ENCODE measurements around the gene CARHSP1.
"Not testable (repeated sequence)": the region's sequence is repeated elsewhere in the genome, so short reads cannot be mapped to it uniquely, and the experiment has no call there.

The CARHSP1 gene

DNA sequence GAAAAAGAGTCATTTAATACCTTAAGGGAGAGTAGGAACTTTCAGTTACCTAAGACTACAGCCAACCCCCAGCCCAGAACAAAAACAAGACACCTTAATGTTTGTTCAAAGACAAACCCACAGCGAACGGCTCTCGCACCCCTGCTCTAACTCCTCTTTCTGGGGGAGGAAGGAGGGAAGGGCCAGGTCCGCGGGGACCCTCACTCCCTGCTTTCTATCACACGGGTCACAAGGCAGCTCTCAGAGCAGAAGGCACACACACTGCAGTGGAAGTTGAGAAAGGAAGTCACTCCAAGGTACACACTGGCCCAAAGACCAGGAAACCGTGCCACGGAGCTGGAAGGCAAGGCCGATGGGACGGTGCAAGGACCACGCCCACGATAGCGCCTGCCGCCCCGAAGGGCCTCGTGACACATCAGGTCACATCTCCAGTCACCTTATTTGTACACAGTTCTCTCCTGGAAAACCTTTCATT lies 23.3 kb upstream of the CARHSP1 start:
- no peak for DNase-seq

DNA sequence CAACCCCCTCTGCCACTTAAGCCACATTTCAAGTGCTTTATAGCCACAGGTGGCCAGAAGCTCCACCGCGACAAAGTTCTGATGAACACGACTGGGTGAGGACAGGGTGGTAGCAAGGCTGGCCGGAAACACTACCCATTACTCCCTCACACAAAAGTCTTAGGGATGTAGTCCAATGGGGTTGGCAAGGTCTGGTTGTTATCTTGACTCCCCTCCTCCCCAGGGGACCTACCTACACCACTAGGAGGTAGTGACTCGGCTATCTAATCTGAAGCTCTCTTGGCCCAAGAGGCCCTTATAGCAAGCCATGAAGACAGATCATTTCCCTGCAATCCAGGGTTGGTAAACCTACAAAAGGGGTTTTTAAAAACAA lies 21.7 kb upstream of the CARHSP1 start:
- DNase-seq: no peak

DNA sequence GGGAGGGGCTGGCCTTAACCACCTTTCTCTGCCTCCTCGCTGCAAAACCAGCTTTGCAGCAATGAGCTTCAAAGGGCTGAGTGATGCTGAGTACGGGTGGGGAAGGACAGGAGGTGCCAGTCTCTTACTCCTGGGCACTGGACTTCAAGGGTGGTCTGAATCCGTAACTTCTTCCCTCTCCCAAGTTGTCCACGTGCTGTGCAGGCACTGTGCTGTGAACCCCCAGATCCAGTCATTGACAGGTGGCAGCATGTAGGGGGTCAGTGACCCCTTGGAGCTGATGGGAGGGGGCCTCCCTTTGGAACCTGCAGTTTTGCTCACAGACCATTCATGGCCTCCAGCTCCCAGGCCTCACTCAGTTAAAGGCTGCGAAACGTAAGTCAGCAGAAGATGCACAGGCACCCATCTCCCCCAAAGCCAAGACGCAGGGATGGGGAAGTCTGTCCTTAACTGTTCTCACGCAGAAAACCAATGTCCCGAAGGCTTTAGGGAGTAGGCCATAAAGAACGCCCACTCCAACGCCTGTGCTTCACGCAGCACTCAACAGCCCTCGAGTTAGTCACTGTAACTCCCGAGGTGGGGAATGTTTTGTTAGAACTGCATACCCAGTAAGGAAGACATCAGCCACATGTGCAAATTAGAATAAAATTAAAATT lies 21.2 kb upstream of the CARHSP1 start:
- DNase-seq: no peak

DNA sequence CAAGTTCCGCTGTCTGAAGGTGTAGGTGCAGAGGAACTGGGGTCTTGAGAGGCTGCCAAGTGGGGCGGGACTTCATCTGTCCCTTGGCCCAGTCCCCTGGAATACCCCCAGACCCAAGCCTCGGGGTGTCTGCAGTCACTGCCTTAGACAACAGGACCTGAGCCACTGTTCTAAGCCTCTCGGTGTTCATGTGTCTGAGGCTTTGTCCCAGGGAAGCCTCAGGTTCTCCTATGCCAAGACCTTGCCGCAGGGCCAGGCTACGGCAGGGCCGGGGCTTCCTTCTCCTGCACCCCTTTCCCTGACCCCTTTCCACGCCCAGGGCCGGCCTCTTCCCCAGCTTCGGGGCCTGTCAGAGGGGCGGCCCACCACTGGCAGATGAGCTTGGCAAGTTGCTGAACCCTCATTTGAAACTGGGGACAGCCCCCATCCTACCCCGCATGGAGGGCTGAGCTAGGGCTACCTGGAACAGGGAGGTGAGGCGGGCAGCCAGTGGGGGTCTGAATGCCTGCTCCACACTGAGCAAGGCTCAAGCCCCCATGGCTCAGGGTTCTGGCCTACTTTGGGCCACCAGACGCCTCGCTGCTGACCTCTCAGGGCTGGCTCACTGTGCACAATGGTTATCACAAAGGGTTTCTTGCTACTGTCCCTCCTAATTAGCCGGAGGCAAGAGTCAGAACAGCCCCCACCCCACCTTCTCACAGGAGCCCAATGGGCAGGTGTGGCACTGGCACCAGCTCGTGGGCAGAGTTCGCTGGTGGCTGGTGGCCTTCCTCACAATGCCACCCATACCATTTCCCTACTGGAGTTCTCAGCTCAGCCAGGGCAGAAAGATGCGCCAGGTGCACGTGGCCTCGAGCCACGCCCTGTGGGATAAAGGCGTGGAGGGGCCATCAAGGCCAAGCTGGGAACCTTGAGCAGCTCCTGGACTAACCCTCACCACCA lies 20.4 kb upstream of the CARHSP1 start:
- DNase-seq: no peak

DNA sequence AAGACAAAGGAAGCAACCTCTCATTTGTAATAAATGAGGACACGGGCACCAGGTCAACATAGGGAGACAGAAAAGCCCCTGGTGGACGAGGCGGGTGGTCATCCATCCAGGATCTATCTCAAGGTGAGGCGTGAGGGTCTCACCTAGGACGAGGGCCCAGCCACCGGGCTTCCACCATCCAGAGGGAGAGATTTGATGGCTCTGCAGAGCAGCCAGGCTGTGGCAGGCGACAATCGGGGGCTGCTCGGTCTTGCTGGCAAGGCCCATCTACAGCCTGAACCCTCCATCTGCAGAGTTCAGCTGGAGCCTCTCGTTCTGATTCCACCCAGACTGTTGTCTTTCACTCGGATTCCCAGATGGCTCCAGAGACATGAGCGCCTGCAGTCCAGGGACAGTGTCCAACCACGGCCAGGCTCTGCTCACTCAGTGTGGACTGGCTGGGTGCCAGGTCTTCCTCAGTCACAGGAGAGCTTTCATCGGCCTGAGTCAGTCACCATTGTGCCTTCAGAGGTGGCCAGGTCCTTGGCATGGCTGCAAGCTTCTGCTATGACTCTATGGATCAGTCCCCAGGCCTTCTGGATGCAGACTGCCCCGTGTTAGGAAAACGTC lies 19.2 kb upstream of the CARHSP1 start:
- DNase-seq: no peak

DNA sequence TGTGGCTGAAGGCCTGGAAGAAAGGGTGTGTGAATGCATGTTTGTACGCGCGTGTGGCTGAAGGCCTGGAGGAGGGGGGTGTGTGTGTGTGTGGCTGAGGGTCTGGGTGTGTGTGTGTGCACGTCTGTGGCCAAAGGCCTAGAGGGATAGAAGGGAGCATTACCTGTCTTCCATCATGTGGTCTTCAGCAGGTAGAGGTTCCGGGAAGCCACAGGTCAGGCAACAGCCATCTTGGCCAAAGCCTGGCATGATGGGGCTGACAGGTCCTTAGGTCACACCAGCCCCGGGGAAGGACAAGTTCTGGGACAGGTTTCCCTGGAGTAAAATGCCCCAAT lies 18.6 kb upstream of the CARHSP1 start:
- no peak for DNase-seq

DNA sequence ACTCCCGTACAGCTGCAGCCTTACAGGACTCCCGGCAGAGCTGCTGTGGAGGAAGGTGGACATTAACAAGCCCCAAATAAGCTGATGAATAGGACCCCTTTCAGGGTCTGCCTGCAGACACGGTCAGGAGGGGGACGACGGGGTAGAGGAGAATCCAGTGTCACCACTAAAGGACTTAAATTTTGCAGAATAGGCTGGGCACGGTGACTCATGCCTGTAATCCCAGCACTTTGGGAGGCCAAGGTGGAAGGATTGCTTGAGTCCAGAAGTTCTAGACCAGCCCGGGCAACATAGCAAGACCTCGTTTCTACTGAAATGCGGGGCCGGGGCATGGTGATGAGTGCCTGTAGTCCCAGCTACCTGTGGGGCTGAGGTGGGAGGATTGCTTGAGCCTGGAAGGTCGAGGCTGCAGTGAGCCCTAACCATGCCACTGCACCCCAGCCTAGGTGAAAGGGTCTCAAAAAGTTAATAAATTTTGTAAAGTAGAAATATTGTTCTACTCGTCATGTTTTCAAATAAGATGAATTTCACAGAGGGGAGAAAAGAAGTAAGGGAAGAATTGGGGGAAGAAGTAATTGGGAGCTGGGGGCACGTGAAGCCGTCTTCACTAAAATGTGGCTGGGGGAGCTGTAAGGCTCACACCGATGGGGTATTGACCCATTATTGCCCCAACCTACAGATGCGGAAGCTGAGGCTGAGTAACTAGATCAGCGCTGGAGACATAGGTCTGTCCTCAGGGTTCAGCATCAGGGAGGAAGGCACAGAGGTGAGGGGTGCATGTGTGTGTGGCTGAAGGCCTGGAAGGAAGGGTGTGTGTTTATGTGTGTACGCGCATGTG lies 18.0 kb upstream of the CARHSP1 start:
- no peak for DNase-seq

DNA sequence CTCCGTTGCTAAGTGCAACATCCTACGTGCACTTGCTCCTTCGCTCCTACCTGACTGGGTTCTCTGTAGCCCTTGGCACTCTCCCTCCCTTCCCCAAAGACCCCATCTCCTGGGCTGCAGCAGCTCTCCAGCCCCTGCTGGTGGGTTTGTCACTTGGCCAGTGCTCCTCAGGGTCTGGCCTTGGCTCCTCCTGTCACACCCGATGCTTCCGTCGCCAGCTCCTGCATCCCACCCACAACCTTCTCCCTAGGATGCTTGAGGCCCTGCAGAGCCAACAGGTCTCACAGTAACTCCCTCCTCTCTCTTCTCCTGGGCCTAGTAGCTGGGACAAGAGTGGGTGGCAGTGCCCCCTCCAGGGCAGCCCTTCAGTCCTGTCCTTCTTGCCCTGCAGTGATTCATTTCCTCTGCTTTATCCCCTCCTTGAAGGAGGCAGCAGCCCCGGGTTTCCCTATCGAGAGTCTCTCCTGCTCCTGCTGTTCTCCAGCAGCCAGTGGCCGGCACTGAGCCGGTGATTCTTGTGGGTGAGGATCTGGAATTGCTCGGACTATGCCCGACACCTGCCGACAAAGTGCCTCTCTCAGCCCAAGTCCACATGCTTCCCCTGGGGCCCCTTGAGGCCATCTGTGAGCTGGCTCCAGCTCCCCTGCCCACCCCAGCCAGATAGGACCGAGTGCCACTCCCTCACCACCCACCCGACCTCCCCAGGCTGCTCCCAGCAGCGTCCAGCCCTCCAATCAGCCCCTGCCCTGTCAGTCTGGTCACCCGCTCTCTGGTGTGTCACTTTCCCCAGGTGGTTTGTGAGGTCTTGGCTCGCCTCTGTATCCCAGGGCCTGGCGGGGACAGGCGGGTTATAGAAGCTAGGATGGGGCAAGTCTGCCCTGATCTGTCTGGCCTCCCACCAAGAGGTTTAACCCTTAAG lies 17.1 kb upstream of the CARHSP1 start:
- DNase-seq: peak; percentile 64

DNA sequence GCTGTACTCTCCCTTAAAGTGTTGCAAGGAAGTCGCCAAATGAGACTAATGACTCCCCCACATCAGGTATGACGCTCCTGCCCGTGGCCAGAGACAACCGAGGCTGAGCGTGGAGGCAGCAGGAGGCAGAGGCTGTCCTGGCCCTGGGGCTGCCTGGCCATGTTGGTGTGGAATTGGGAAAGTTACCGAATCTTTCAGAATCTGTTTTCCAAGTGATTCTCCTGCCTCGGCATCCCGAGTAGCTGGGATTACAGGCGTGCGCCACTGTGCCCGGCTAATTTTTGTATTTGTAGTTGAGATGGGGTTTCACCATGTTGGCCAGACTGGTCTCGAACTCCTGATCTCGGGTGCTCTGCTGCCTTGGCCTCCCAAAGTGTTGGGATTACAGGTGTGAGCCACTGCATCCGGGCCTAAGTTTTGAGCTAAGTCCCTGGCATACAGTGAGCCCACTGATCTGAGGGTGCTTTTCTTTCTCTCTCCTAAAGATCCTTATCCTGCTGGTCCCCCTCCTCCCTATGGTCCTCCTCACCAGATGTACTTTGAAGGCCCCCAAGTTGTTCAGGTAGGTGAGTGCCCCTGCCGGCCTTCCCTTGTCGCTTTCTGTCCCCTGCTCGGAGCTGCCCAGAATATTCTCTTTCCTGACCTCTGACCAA lies 14.0 kb upstream of the CARHSP1 start:
- no peak for DNase-seq

DNA sequence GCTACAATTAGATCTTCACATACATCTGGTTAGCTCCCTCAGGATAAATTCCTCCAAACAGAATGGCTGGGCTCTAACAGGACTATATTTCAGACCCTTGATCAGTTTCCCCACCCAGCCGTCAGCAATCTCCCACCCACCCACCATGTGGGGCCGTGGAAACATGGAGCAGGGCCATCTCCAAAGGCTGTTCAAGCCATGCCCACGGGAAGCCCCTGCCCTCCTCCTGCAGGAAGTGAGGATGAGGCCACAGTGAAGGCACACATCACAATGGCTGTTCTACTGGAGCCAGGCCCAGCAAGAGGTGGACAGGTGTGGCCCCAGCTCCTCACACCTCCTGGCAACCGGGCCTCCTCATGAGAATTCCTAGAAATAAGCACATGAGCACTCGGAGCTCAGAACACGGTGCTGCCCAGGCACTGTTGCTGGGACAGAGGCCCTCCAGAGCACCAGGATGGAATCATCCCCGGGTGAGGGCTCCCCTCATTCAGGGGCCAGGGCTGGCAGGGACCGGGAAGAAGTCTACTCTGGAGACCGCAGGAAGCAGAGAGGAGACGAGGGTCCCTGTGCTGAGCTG lies 13.3 kb upstream of the CARHSP1 start, which contains the start of gene LITAFD:
TSS of gene LITAFD (plus strand) at position 311 of the 577 bp plus-strand sequence. CDS start 2,005 bp downstream, outside the sequence.
- DNase-seq: no peak

DNA sequence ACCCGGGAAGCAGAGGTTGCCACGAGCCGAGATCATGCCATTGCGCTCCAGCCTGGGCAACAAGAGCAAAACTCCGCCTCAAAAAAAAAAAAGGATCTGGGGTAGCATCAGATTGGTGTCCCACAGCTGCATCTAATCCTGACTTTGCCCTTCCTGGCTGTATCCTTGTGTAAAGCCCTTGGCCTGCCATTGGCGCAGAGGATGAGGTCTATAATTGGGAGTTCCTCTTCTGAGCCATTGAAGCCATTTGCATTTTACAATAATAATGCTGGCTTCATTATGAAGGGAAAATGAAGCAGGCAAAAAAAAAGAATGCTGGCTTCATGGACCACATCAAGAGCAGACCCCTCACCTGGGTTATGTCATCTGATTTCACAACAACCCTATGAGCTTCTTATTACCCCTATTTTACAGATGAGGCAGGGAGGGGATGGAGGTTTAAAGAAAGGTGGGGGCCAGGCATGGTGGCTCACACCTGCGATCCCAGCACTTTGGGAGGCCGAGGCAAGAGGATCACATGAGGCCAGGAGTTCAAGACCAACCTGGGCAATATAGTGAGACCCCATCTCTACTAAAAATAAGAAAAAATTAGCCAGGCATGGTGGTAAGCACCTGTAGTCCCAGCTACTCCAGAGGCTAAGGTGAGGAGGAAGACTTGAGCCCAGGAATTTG lies 12.2 kb upstream of the CARHSP1 start:
- no peak for DNase-seq

DNA sequence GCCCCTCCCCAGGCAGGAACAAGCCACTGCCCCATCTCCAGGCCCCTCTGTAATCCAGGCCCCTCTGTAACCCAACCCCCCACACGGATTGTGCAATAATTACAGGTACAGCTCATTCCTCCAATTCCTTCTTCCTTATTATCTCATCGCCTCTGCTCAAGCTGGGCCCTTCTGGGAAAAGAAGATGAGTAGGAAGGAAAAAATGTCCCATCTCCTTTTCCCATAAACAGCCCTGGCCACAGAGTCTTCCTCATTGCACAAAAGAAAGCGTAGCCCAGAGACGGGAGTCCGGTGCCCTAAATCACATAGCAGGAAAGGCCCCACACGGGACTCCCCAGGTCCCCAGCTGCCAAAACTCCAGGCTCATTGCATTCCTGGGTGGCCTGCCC lies 9.7 kb upstream of the CARHSP1 start:
- no peak for DNase-seq

DNA sequence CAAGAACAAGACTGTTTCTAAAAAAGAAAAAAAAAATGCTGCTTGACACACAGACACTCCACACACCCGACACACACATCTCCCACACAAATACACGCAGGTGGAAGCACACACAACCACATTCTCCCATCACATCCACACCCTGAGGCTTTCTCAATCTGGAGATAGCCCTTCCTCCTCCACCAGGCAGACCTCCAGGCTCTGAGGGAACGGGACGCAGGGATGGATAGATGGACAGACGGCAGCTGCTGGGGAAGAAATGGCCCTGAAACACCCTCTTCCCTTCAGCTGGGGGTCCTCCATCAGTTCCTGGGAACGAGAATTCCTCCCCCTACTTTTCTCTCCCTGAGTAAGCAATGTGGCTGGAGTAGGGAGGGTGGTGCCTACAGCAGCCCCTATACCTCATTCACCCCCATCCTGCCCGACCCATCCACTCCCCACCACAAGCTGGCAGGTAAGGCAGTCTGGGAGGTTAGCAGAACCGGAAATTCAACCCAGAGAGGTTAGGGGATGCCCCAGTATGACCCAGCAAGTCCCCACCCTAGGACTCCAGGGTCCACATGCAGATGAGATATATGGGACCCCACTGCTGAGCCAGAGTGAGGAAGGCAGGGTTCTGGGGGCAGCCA lies 9.2 kb upstream of the CARHSP1 start:
- no peak for DNase-seq

DNA sequence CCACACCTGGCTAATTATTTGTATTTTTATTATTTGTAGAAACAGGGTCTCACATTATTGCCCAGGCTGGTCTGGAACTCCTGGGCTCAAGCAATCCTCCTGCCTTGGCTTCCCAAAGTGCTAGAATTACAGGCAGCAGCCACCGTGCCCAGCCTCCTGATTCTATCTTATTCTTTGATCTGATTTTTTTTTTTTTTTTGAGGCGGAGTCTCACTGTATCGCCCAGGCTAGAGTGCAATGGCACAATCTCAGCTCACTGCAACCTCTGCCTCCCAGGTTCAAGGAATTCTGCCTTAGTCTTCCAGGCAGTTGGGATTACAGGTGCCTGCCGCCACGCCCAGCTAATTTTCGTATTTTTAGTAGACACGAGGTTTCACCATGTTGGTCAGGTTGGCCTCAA lies 6.5 kb upstream of the CARHSP1 start:
- DNase-seq: not testable (repeated sequence)

DNA sequence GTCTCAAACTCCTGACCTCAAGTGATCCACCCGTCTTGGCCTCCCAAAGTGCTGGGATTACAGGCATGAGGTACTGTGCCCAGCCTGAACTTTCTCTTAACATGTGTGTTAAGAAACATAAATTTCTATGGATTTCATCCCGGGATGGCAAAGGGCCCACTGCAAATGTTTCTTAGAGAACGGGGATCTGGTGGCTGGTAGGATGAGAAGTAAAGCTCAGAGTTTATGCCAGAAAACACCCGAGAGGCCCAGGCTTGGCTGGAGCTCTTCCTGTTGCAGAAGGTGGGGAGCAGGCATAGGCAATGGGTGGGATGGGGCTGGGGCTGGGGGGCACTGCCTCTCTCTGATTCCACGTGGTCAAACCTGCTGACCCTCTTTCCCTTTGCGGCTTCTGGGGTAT lies 5.6 kb upstream of the CARHSP1 start:
- DNase-seq: no peak

DNA sequence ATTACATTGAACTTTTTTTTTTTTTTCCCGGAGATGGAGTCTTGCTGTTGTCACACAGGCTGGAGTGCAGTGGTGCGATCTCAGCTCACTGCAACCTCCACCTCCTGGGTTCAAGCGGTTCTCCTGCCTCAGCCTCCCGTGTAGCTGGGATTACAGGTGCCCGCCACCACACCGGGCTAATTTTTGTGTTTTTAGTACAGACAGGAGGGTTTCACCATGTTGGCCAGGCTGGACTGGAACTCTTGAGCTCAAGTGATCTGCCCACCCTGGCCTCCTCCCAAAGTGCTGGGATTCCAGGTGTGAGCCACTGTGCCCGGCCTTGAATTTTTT lies 5.0 kb upstream of the CARHSP1 start:
- not testable (repeated sequence) for DNase-seq

DNA sequence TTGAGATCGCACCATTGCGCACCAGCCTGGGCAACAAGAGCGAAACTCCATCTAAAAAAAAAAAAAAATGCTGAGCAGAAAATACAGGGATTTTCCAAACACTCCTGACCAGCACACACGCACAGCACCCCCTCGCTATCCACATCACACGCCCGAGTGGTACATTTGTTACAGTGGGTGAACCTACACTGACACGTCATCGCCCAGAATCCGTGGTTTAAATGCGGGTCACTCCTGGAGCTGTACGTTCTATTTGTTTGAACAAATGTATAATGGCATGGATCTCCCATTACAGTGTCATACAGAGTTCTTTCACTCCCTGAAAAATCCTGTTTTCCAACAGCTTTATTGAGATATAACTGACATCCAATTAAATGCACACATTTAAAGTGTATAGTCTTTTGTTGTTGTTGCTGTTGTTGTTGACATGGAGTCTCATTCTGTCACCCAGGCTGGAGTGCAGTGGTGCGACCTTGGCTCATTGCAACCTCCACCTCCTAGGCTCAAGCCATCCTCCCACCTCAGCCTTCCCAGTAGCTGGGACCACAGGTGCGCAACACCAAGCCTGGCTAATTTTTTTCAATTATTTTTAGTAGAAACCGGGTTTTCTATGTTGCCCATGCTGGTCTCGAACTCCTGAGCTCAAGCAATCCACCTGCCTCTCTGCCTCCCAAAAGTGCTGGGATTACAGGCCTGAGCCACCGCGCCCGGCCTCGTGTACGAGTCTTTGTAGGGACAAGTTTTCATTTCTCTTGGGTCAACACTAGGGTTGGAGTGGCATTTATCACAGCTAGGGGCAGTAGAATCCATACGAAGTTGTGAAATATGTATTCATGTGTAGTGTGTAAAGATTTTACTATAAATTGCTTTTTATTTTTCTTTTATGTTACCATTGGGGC lies 4.4 kb upstream of the CARHSP1 start:
- DNase-seq: no peak

DNA sequence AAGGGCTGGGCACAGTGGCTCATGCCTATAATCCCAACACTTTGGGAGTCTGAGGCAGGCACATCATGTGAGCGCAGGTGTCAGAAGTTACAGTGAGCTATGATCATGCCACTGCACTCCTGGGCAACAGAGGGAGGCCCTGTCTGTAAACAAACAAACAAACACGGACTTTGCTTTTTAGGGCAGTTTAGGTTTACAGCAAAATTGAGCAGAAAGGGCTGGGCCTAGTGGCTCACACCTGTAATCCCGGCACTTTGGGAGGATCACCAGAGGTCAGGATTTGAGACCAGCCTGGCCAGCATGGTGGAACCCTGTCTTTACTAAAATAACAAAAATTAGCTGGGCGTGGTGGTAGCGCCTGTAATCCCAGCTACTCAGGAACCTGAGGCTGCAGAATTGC lies 3.3 kb upstream of the CARHSP1 start:
- DNase-seq: no peak

DNA sequence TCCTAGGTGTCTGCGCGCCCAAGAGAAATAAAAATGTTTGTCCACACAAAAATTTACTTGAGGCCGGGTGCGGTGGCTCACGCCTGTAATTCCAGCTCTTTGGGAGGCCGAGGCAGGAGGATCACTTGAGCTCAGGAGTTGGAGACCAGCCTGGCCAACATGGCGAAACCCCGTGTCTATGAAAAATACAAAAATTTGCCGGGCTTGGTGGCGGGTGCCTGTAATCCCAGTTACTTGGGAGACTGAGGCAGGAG lies 1.1 kb upstream of the CARHSP1 start:
- not testable (repeated sequence) for DNase-seq
